AG10803 (cell line): ENCODE data around the gene GRM8.

Source experiments
- DNase-seq: peaks from one replicate; pipeline ENCODE4 v3.0.0; 2010; ENCODE audit warnings: low read depth
- H3K4me3 ChIP-seq: 2 replicates; pipeline ENCODE4 v1.5.1; 2011; ENCODE audit warnings: mild to moderate bottlenecking, low read length, control low read depth
- CTCF ChIP-seq: conservative IDR thresholded peaks from 2 replicates; pipeline ENCODE4 v1.5.1; 2011; ENCODE audit warnings: mild to moderate bottlenecking, low read length, control low read depth, inconsistent platforms

Gene GRM8

GRCh38 chr7:126535176-126535575 is 717.6 kb downstream of the GRM8 start:
- H3K4me3 ChIP-seq: no peak overlapping the region
- no peak for DNase-seq
- TF ChIP-seq CTCF: no peak

GRCh38 chr7:126533715-126534114 is 719.0 kb downstream of the GRM8 start:
- no peak overlapping the region for H3K4me3 ChIP-seq
- no peak for DNase-seq
- no peak for TF ChIP-seq CTCF

GRCh38 chr7:126529833-126530232 is 722.9 kb downstream of the GRM8 start:
- no peak overlapping the region for H3K4me3 ChIP-seq
- TF ChIP-seq CTCF: no peak
- no peak for DNase-seq

- DNase-seq: no peak
- H3K4me3 ChIP-seq: no peak overlapping the region
- no peak for TF ChIP-seq CTCF
These were observed 723.5 kb downstream of the GRM8 start for GRCh38 chr7:126529254-126529653.

- no peak overlapping the region for H3K4me3 ChIP-seq
- no peak for DNase-seq
- TF ChIP-seq CTCF: no peak
These were observed 726.8 kb downstream of the GRM8 start for GRCh38 chr7:126525906-126526305.

- H3K4me3 ChIP-seq: no peak overlapping the region
- no peak for TF ChIP-seq CTCF
- no peak for DNase-seq
These were observed 727.8 kb downstream of the GRM8 start for GRCh38 chr7:126524967-126525366.

GRCh38 chr7:126511046-126511445 is 741.7 kb downstream of the GRM8 start:
- no peak for DNase-seq
- H3K4me3 ChIP-seq: no peak overlapping the region
- no peak for TF ChIP-seq CTCF
